Natural killer cell (primary cell): Measurements from ENCODE around the gene GATA6. TPM values are rescaled to one million over a fixed set of nuclear protein-coding genes. Genes with fewer than 3 reads are reported as not detected.

Source experiments
- ATAC-seq, 3 donors: fragments of 150-1000 bp in 2 of 3; fragments of 200-7000 bp in 1 of 3; cut with Tn5 transposase; 1 replicate in 1 of 3; 2 replicates in 2 of 3; pipeline ENCODE4 v1.10.0; 2021; ENCODE audit warnings: mild to moderate bottlenecking in 2 of 3, moderate library complexity in 2 of 3
- DNase-seq, 2 donors: peaks; one replicate each; pipeline versions ENCODE4 v3.0.0 to v3.0.0-alpha.2; 2013 to 2021; ENCODE audit warnings: mixed read lengths in 1 of 2
- H3K27ac ChIP-seq: one replicate; pipeline ENCODE4 v1.5.1; 2013; ENCODE audit warnings: mild to moderate bottlenecking, low read length
- H3K27me3 ChIP-seq: one replicate; pipeline ENCODE4 v1.6.1; 2013; ENCODE audit warnings: low read length; ENCODE audit not compliant: control insufficient read depth, insufficient read depth
- H3K36me3 ChIP-seq: one replicate; pipeline ENCODE4 v1.6.1; 2013; ENCODE audit warnings: low read length; ENCODE audit not compliant: control insufficient read depth, insufficient read depth
- H3K4me1 ChIP-seq: one replicate; pipeline ENCODE4 v1.6.1; 2013; ENCODE audit warnings: low read length; ENCODE audit not compliant: control insufficient read depth, insufficient read depth
- H3K4me3 ChIP-seq: one replicate; pipeline ENCODE4 v1.5.1; 2013; ENCODE audit warnings: low read length
- H3K9me3 ChIP-seq: one replicate; pipeline ENCODE4 v1.6.1; 2013; ENCODE audit warnings: low read length; ENCODE audit not compliant: control insufficient read depth, insufficient read depth
- H3K27ac Mint-ChIP-seq, 2 donors: one replicate each; pipeline ENCODE4 v1.8.0; 2022; ENCODE audit warnings: mild to moderate bottlenecking in 2 of 2, mixed read lengths in 2 of 2, moderate library complexity in 1 of 2
- H3K27me3 Mint-ChIP-seq, 2 donors: one replicate each; pipeline ENCODE4 v1.8.0; 2022; ENCODE audit warnings: low read depth in 2 of 2, mixed read lengths in 2 of 2
- H3K36me3 Mint-ChIP-seq: one replicate; pipeline ENCODE4 v1.8.0; 2022; ENCODE audit warnings: mixed read lengths
- H3K4me1 Mint-ChIP-seq, 2 donors: one replicate each; pipeline ENCODE4 v1.8.0; 2022; ENCODE audit warnings: mixed read lengths in 2 of 2
- H3K4me3 Mint-ChIP-seq: one replicate; pipeline ENCODE4 v1.8.0; 2022; ENCODE audit warnings: mild to moderate bottlenecking, moderate library complexity, mixed read lengths
- H3K9me3 Mint-ChIP-seq, 2 donors: one replicate each; pipeline ENCODE4 v1.8.0; 2022; ENCODE audit warnings: mixed read lengths in 2 of 2
- WGBS: methylation state at CpG from one replicate; pipeline ENCODE4 v1.1.7; 2013; ENCODE audit warnings: missing lambda C conversion rate; ENCODE audit not compliant: insufficient coverage; 5-methylcytosine and 5-hydroxymethylcytosine counted together
- intact Hi-C: fragments of 100-400 bp; cut with micrococcal nuclease; formaldehyde crosslinking; loops from one replicate; pipeline ENCODE4 v1.14.2; 2022
- total RNA-seq, 4 donors: library from RNA; stranded (reverse); fragments of 120-200 nt in 1 of 4; gene quantifications; one replicate each; pipeline versions ENCODE4 v1.2.3 to v1.2.4, GENCODE V29; 2013 to 2022
- TF ChIP-seq, protein P1 (sequence below): fragments of 200-600 bp; IDR thresholded peaks from one replicate; pipeline ENCODE4 v1.8.0; 2022; ENCODE audit warnings: antibody characterized with exemption

The GATA6 gene
- total RNA-seq, 3 donors from 2014 or later (not counting 1 experiment from before 2014, with no cell fraction given), result 0.54 to 1.1 (median 1.0) TPM

DNA sequence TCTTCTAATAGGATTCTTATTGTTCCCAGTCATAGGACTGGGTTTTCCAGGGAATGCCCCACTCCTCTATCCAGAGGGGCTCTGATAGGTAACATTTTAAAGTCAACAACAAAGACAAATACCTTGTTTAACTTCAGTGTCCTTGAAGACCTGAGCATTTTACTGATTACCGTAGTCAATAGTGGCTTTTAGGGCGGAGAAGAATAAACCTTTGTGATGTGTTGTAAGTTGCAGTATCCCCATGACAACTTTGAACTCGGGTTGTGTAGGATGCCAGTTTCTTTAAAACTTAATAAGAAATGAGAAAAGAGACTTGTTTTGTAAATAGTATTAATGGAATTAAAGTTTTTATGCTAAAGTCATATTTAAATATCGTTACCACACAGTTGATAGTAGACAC is 6.0 kb downstream of the GATA6 start:
- H3K9me3 Mint-ChIP-seq, result no peaks in the 10 kb centered on the region
- H3K4me3 ChIP-seq, result no peak overlapping the region
- WGBS, result 85% methylated on average over 3 of the region's 4 CpGs
- no peak overlapping the region for H3K27ac ChIP-seq
- ATAC-seq (no peak), DNase-seq (no peak)
- H3K4me1 Mint-ChIP-seq, result peaks cover 8% of the 10 kb centered on the region in 2 donors
- TF ChIP-seq, protein P1, sequence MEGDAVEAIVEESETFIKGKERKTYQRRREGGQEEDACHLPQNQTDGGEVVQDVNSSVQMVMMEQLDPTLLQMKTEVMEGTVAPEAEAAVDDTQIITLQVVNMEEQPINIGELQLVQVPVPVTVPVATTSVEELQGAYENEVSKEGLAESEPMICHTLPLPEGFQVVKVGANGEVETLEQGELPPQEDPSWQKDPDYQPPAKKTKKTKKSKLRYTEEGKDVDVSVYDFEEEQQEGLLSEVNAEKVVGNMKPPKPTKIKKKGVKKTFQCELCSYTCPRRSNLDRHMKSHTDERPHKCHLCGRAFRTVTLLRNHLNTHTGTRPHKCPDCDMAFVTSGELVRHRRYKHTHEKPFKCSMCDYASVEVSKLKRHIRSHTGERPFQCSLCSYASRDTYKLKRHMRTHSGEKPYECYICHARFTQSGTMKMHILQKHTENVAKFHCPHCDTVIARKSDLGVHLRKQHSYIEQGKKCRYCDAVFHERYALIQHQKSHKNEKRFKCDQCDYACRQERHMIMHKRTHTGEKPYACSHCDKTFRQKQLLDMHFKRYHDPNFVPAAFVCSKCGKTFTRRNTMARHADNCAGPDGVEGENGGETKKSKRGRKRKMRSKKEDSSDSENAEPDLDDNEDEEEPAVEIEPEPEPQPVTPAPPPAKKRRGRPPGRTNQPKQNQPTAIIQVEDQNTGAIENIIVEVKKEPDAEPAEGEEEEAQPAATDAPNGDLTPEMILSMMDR, result no peak
- H3K4me3 Mint-ChIP-seq, result no peak overlapping the region
- no peak overlapping the region for H3K27ac Mint-ChIP-seq
- H3K4me1 ChIP-seq, result peaks cover 18% of the 10 kb centered on the region
- H3K27me3 Mint-ChIP-seq, result peaks cover 58 to 70% of the 10 kb centered on the region in 2 donors
- no peaks in the 10 kb centered on the region for H3K9me3 ChIP-seq
- H3K27me3 ChIP-seq, result peaks cover 45% of the 10 kb centered on the region
- no peaks in the 10 kb centered on the region for H3K36me3 Mint-ChIP-seq
- intact Hi-C loops, result loop anchor here (10.0 kb wide), 1 partner anchor 209 kb away; no protein-coding TSS in a partner anchor
- no peaks in the 10 kb centered on the region for H3K36me3 ChIP-seq

DNA sequence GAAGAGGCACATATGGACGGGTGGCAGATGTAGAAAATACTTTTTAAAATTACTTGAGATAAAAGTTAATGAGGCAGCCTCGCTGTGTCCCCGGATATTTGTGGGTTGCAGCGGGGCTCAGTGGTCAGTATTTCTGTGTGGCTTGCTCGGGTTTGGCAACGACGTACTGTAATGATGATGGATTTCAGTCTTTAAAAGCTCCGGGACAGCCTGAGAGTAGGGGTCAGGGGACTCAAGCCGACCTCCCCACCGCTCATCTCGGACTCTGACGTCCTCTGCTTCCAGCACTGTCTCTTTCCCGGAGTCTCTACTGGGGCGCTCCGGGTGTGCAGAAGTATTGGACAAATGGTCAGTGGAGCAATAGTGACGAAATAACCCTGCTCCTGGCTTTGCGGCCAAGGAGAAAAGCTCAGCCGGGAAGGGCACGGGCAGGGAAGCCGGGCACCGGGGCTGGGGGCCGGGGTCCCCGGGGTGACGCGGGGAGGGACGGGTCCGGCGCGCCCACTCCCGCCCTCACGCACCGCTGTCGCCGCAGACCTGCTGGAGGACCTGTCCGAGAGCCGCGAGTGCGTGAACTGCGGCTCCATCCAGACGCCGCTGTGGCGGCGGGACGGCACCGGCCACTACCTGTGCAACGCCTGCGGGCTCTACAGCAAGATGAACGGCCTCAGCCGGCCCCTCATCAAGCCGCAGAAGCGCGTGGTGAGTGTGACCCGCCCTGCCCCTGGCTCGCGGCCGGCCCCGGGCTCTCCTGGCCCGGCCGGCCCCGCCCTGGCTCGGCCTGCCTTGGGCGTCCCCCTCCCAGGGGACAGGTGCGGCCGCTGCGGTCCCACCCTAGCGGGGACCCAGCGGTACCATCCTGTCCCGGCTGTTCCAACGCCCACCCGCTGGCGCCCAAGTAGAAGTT is 7.3 kb downstream of the GATA6 start:
- Mint-ChIP-seq H3K4me3 (no peak overlapping the region), H3K4me1 (peaks cover 0 to 6% of the 10 kb centered on the region in 2 donors), H3K27me3 (peaks cover 53 to 67% of the 10 kb centered on the region in 2 donors), H3K36me3 (no peaks in the 10 kb centered on the region), H3K9me3 (no peaks in the 10 kb centered on the region), H3K27ac (no peak overlapping the region)
- Histone ChIP-seq H3K4me3 (no peak overlapping the region), H3K27ac (no peak overlapping the region), H3K36me3 (no peaks in the 10 kb centered on the region), H3K9me3 (no peaks in the 10 kb centered on the region), H3K4me1 (peaks cover 7% of the 10 kb centered on the region), H3K27me3 (peaks cover 43% of the 10 kb centered on the region)
- DNase-seq (no peak), ATAC-seq (no peak)
- intact Hi-C loops, result loop anchor here (10.0 kb wide), 1 partner anchor 208 kb away; no protein-coding TSS in a partner anchor
- TF ChIP-seq, protein P1, result no peak
- WGBS, result 16% methylated on average over 71 of the region's 71 CpGs

DNA sequence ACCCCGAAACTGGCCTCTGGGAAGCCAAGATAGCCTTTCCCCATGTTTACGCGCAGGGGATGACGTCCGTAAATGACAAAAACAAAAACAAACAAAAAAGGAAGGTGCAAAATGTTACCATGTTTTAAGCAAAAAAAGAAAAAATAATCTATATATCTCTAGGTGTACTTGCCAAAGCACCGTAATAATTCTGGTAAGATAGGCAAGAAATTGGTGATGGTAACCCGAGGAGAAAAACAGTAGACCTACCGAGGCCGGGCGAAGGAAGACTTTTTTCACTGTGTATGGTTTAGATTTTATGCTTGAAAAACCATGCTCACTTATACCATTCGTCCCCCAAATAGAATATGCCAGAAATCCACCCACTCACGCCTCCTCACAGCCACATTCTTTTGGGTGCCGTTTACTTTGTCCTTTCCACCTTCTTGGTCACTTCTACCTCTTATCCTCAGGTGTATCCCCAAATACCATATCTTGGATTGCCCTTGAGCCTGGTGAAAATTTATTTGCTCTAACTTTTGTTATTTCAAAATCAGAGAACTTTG is 8.0 kb downstream of the GATA6 start:
- Histone ChIP-seq H3K27ac (no peak overlapping the region), H3K4me1 (peaks cover 7% of the 10 kb centered on the region), H3K27me3 (peaks cover 40% of the 10 kb centered on the region), H3K4me3 (no peak overlapping the region), H3K9me3 (no peaks in the 10 kb centered on the region), H3K36me3 (no peaks in the 10 kb centered on the region)
- H3K27me3 Mint-ChIP-seq, result peaks cover 51 to 65% of the 10 kb centered on the region in 2 donors
- H3K4me3 Mint-ChIP-seq, result no peak overlapping the region
- TF ChIP-seq, protein P1, result no peak
- no peaks in the 10 kb centered on the region for H3K9me3 Mint-ChIP-seq
- DNase-seq (no peak), ATAC-seq (no peak)
- peaks cover 0 to 6% of the 10 kb centered on the region in 2 donors for H3K4me1 Mint-ChIP-seq
- no peak overlapping the region for H3K27ac Mint-ChIP-seq
- no peaks in the 10 kb centered on the region for H3K36me3 Mint-ChIP-seq
- WGBS, result 78% methylated on average over 8 of the region's 13 CpGs
- intact Hi-C loops, result loop anchor here (10.0 kb wide), 1 partner anchor 207 kb away; no protein-coding TSS in a partner anchor
